ENCODE data around the gene RPS15. TPM values are rescaled to one million over a fixed set of nuclear protein-coding genes. Genes with fewer than 3 reads are reported as not detected.

The RPS15 gene
- total and polyA plus RNA-seq, 2 donors (not counting 3 experiments of a cell fraction or from before 2014, with no cell fraction given) = 1,260 to 3,270 TPM

DNA sequence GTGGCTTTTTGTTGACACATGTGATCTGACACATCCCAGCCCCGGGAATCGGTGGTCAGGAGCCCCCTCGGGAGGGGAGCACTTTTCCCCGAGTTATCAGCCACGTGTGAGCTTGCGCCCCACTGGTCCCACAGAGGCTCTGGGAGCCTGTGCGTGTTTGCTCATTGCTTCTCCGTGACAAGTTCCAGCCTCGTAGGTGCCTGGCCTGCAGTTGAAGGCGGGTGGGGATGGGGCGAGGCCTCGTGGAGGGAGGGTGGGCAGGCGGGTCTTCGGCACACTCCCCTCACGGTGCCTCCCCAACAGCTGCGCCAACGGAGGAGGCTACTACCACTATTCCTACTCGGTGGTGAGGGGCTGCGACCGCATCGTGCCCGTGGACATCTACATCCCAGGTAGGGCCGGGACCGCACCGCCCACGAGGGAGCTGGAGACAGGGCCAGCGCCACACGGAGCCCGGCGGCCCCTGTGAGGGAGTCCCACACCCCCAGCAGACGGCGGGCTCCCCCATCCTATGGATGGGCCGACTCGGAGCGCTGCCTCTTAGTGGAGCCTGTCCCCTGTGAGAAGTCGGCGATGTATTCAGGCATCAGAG, 45.2 kb upstream of the RPS15 start:
- H3K79me2 ChIP-seq (ENCODE audit: control insufficient read depth, insufficient read depth, low read length) = no peaks in the 10 kb centered on the region
- DNase-seq (ENCODE audit: low read depth, low spot score) (no peak), FAIRE-seq (no peak)
- no TSS peak for BruUV-seq (replicated peaks)
- no peaks in the 10 kb centered on the region for H4K20me1 ChIP-seq (replicated peaks; ENCODE audit: control insufficient read depth, extremely low read depth, insufficient read depth, low read length)
- H3K4me1 ChIP-seq (ENCODE audit: control insufficient read depth, extremely low read depth, insufficient read depth, low read length) = no peaks in the 10 kb centered on the region
- dilution Hi-C loops (cut with MboI; ENCODE audit: extremely low pct_ligation_motif_present, low sequenced_read_pairs) (no loop called here), intact Hi-C loops (cut with micrococcal nuclease) (no loop called here)
- no peak for TF ChIP-seq MYC (IDR thresholded peaks at IDR 0.05; ENCODE audit: low read depth, low read length)
- no peak for TF ChIP-seq POLR2AphosphoS5 (IDR thresholded peaks at IDR 0.05; ENCODE audit: insufficient read depth, low read depth, low read length)
- no peak for TF ChIP-seq FOS (IDR thresholded peaks at IDR 0.05; ENCODE audit: borderline replicate concordance, insufficient read depth, low read length)
- no peak for TF ChIP-seq JUN (IDR thresholded peaks at IDR 0.05; ENCODE audit: borderline replicate concordance, insufficient read depth, insufficient read length, low read depth)
- TF ChIP-seq POLR2A (IDR thresholded peaks at IDR 0.05; ENCODE audit: low read depth, low read length) = no peak
- TF ChIP-seq GATA2 (IDR thresholded peaks at IDR 0.05; ENCODE audit: insufficient read depth, insufficient read length, low read depth, low read length) = no peak
- TF ChIP-seq, protein P1, sequence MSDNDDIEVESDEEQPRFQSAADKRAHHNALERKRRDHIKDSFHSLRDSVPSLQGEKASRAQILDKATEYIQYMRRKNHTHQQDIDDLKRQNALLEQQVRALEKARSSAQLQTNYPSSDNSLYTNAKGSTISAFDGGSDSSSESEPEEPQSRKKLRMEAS (IDR thresholded peaks at IDR 0.05; ENCODE audit: insufficient read depth, insufficient read length) = no peak
- TF ChIP-seq, protein P2, sequence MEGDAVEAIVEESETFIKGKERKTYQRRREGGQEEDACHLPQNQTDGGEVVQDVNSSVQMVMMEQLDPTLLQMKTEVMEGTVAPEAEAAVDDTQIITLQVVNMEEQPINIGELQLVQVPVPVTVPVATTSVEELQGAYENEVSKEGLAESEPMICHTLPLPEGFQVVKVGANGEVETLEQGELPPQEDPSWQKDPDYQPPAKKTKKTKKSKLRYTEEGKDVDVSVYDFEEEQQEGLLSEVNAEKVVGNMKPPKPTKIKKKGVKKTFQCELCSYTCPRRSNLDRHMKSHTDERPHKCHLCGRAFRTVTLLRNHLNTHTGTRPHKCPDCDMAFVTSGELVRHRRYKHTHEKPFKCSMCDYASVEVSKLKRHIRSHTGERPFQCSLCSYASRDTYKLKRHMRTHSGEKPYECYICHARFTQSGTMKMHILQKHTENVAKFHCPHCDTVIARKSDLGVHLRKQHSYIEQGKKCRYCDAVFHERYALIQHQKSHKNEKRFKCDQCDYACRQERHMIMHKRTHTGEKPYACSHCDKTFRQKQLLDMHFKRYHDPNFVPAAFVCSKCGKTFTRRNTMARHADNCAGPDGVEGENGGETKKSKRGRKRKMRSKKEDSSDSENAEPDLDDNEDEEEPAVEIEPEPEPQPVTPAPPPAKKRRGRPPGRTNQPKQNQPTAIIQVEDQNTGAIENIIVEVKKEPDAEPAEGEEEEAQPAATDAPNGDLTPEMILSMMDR (IDR thresholded peaks at IDR 0.05; ENCODE audit: extremely low read depth in 1 of 2, insufficient read depth in 1 of 2, low read depth in 1 of 2, low read length in 2 of 2) = no peak
- TF ChIP-seq EZH2 (IDR thresholded peaks at IDR 0.05; ENCODE audit: borderline replicate concordance, low read depth, low read length, severe bottlenecking) = no peak
- H3K9ac ChIP-seq (replicated peaks; ENCODE audit: extremely low read depth, insufficient read depth, low read length) = no peak overlapping the region
- CTCF ChIA-PET = no interaction called here
- H3K4me2 ChIP-seq (ENCODE audit: insufficient read depth, low read length) = no peak overlapping the region
- H3K36me3 ChIP-seq (ENCODE audit: control insufficient read depth in 2 of 2, extremely low read depth in 1 of 2, insufficient read depth in 2 of 2, low read length in 2 of 2) = peaks cover 3 to 25% of the 10 kb centered on the region in 2 experiments
- H3K27me3 ChIP-seq (ENCODE audit: control insufficient read depth in 2 of 2, insufficient read depth in 2 of 2, low read length in 2 of 2) = no peaks in the 10 kb centered on the region
- no peaks in the 10 kb centered on the region for H3K9me3 ChIP-seq (replicated peaks; ENCODE audit: control insufficient read depth, insufficient read depth, low read length)
- H3K27ac ChIP-seq (ENCODE audit: insufficient read depth, low read depth, low read length) = no peak overlapping the region
- H3K4me3 ChIP-seq (replicated peaks in 1 of 3; ENCODE audit: insufficient read depth in 1 of 3, low read depth in 1 of 3, low read length in 3 of 3) = no peak overlapping the region
- POLR2A ChIA-PET = no interaction called here
- H2AFZ ChIP-seq (ENCODE audit: low read depth, low read length) = no peak overlapping the region
- H3K9me1 ChIP-seq (replicated peaks; ENCODE audit: control insufficient read depth, extremely low read depth, insufficient read depth, low read length) = no peaks in the 10 kb centered on the region
